Endothelial cell of umbilical vein (primary cell): Measurements from ENCODE around the gene LHX2. TPM values are rescaled to one million over a fixed set of nuclear protein-coding genes. Genes with fewer than 3 reads are reported as not detected.
A peak's percentile ranks its signal among the peaks of the same experiment; 100 is the strongest.

Source experiments
- Bru-seq: library from RNA; stranded (reverse); fragments of 400-500 nt; gene quantifications from one replicate; lab custom pipeline; 2021; lab: Mats Ljungman, UMichigan
- BruChase-seq, 2 experiments: library from RNA; stranded (reverse); fragments of 400-500 nt; gene quantifications; one replicate each; lab custom pipeline; 2021; lab: Mats Ljungman, UMichigan
- BruUV-seq: library from RNA; stranded (reverse); fragments of 400-500 nt; replicated peaks from 2 replicates; lab custom pipeline; 2021; lab: Mats Ljungman, UMichigan
- CTCF ChIA-PET: fragments of 300-600, 350-600 bp; sonication (Branson Sonifier 250); formaldehyde crosslinking; loops from one replicate; lab custom pipeline; 2021; ENCODE audit warnings: antibody characterized with exemption, inconsistent platforms; lab: Charles Lee
- POLR2A ChIA-PET: fragments of 300-600, 350-600 bp; sonication (Branson Sonifier 250); formaldehyde crosslinking; loops from one replicate; lab custom pipeline; 2021; ENCODE audit warnings: antibody characterized with exemption, inconsistent platforms; lab: Charles Lee
- DNase-seq: peaks from one replicate; pipeline ENCODE4 v3.0.0-alpha.2; 2011; ENCODE audit warnings: low read depth, low spot score
- FAIRE-seq: peaks from 2 replicates; lab custom pipeline; 2011; peaks lifted over from hg19 to GRCh38; lab: Jason Lieb, UNC
- H2AFZ ChIP-seq: 2 replicates; pipeline ENCODE4 v1.6.0; 2012; ENCODE audit warnings: low read depth, low read length, control low read depth, inconsistent platforms
- H3K27ac ChIP-seq: 2 replicates; pipeline ENCODE4 v1.5.1; 2011; ENCODE audit warnings: low read depth, mild to moderate bottlenecking, control low read depth, low read length, moderate library complexity; ENCODE audit not compliant: insufficient read depth
- H3K27me3 ChIP-seq, 2 experiments: 2 replicates each; pipeline versions ENCODE4 v1.6.0 to v1.6.1; 2011; ENCODE audit warnings: low read length in 2 of 2, mixed read lengths in 1 of 2; ENCODE audit not compliant: control insufficient read depth in 2 of 2, insufficient read depth in 2 of 2
- H3K36me3 ChIP-seq, 2 experiments: 2 replicates in 1 of 2; 3 replicates in 1 of 2; pipeline ENCODE4 v1.5.1; 2011; ENCODE audit warnings: low read length in 2 of 2, mild to moderate bottlenecking in 1 of 2, moderate library complexity in 1 of 2; ENCODE audit not compliant: control insufficient read depth in 2 of 2, insufficient read depth in 2 of 2; ENCODE audit errors: extremely low read depth in 1 of 2
- H3K4me1 ChIP-seq: 3 replicates; pipeline ENCODE4 v1.5.1; 2011; ENCODE audit warnings: mild to moderate bottlenecking, low read length; ENCODE audit not compliant: control insufficient read depth, insufficient read depth; ENCODE audit errors: extremely low read depth
- H3K4me2 ChIP-seq: 2 replicates; pipeline ENCODE4 v1.6.1; 2011; ENCODE audit warnings: low read length, control low read depth, mixed read lengths; ENCODE audit not compliant: insufficient read depth
- H3K4me3 ChIP-seq, 3 experiments: fragments of 200-600 bp in 1 of 3; sonication (generic), shearing (Covaris generic) in 1 of 3; replicated peaks in 1 of 3; 2 replicates each; pipeline ENCODE4 v1.5.1; 2011 to 2016; ENCODE audit warnings: control low read depth in 3 of 3, low read length in 3 of 3, mild to moderate bottlenecking in 2 of 3, inconsistent platforms in 1 of 3, low read depth in 1 of 3, moderate library complexity in 1 of 3; ENCODE audit not compliant: insufficient read depth in 1 of 3
- H3K79me2 ChIP-seq: 2 replicates; pipeline ENCODE4 v1.6.0; 2012; ENCODE audit warnings: low read length, inconsistent platforms; ENCODE audit not compliant: control insufficient read depth, insufficient read depth
- H3K9ac ChIP-seq: replicated peaks from 2 replicates; pipeline ENCODE3; 2011; ENCODE audit warnings: low read length, control low read depth; ENCODE audit not compliant: insufficient read depth; ENCODE audit errors: extremely low read depth
- H3K9me1 ChIP-seq: replicated peaks from 3 replicates; pipeline ENCODE4 v1.6.0; 2011; ENCODE audit warnings: mild to moderate bottlenecking, low read length; ENCODE audit not compliant: control insufficient read depth, insufficient read depth; ENCODE audit errors: extremely low read depth
- H3K9me3 ChIP-seq: replicated peaks from 2 replicates; pipeline ENCODE4 v1.5.1; 2012; ENCODE audit warnings: low read length, inconsistent platforms; ENCODE audit not compliant: control insufficient read depth, insufficient read depth
- H4K20me1 ChIP-seq: replicated peaks from 2 replicates; pipeline ENCODE3; 2011; ENCODE audit warnings: mild to moderate bottlenecking, low read length; ENCODE audit not compliant: control insufficient read depth, insufficient read depth; ENCODE audit errors: extremely low read depth
- GATA2 ChIP-seq: IDR thresholded peaks from 2 replicates; pipeline ENCODE4 v1.7.0; 2011; ENCODE audit warnings: low read depth, mild to moderate bottlenecking, moderate library complexity, mixed read lengths, low read length; ENCODE audit not compliant: insufficient read length, insufficient read depth
- POLR2AphosphoS5 ChIP-seq: IDR thresholded peaks from 2 replicates; pipeline ENCODE4 v1.6.1; 2012; ENCODE audit warnings: low read depth, mild to moderate bottlenecking, control low read depth, low read length, moderate library complexity; ENCODE audit not compliant: insufficient read depth
- dilution Hi-C: fragments of 300-500 bp; cut with MboI; formaldehyde crosslinking; loops from one replicate; pipeline ENCODE4 v1.15.0; 2019; ENCODE audit warnings: low sequenced_read_pairs; ENCODE audit not compliant: extremely low pct_ligation_motif_present
- intact Hi-C: fragments of 100-400 bp; cut with micrococcal nuclease; formaldehyde crosslinking; loops from one replicate; pipeline ENCODE4 v1.10.0; 2022
- long read RNA-seq: library from polyadenylated mRNA; stranded (forward); transcript quantifications from one replicate; pipeline ENCODE4 v2.0.0, GENCODE V29; 2021
- polyA minus RNA-seq, 3 experiments: library from RNA; depleted of rRNA, polyadenylated mRNA; stranded (reverse); fragments of >200 nt; gene quantifications; 1 replicate in 1 of 3; 2 replicates in 2 of 3; pipeline ENCODE4 v1.2.3, GENCODE V29; 2011
- polyA plus RNA-seq, 4 experiments: library from polyadenylated mRNA; depleted of rRNA in 3 of 4; stranded (reverse) in 3 of 4; unstranded in 1 of 4; fragments of >200 nt; gene quantifications; 2 replicates each; pipeline versions ENCODE4 v1.2.1 to v1.2.3, GENCODE V29; 2011 to 2012; ENCODE audit warnings: missing spikeins in 1 of 4
- total RNA-seq: library from RNA; stranded (reverse); gene quantifications from 2 replicates; pipeline ENCODE4 v1.2.3, GENCODE V29; 2021
- TF ChIP-seq, protein P1 (sequence below), 2 donors: IDR thresholded peaks; 1 replicate in 1 of 2; 2 replicates in 1 of 2; pipeline ENCODE4 v1.5.1; 2011; ENCODE audit warnings: low read length in 2 of 2, mild to moderate bottlenecking in 2 of 2, moderate library complexity in 2 of 2, control low read depth in 1 of 2, inconsistent platforms in 1 of 2, low read depth in 1 of 2; ENCODE audit not compliant: insufficient read depth in 1 of 2; ENCODE audit errors: extremely low read depth in 1 of 2

Gene LHX2, protein sequence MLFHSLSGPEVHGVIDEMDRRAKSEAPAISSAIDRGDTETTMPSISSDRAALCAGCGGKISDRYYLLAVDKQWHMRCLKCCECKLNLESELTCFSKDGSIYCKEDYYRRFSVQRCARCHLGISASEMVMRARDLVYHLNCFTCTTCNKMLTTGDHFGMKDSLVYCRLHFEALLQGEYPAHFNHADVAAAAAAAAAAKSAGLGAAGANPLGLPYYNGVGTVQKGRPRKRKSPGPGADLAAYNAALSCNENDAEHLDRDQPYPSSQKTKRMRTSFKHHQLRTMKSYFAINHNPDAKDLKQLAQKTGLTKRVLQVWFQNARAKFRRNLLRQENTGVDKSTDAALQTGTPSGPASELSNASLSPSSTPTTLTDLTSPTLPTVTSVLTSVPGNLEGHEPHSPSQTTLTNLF
- total RNA-seq (not detected in 2 replicates), polyA plus RNA-seq (0.03 TPM in 1 of 2 replicates, not detected in the other), polyA minus RNA-seq (not detected in 2 replicates), Bru-seq, nascent RNA (not detected), BruChase-seq, experiment 1, labeled RNA remaining after a 6-hour chase (percentile 5 among the genes with signal in this experiment), BruChase-seq, experiment 2, labeled RNA remaining after a 2-hour chase (percentile 8 among the genes with signal in this experiment)
- 0.07 TPM in 1 of 2 replicates, not detected in the other for polyA plus RNA-seq (2011; cell fraction: cytosol; rRNA removed)
- not detected in 2 replicates for polyA plus RNA-seq (2011; cell fraction: nucleus; rRNA removed)
- not detected in 2 replicates for polyA plus RNA-seq (2012)
- polyA minus RNA-seq (2011; cell fraction: cytosol; rRNA and poly(A)+ RNA removed): 16.5 TPM
- polyA minus RNA-seq (2011; cell fraction: nucleus; rRNA and poly(A)+ RNA removed): not detected in 2 replicates
- long read RNA-seq, partial matches to known transcripts: 0 of 1 reads
- long read RNA-seq, other reads (novel, unspliced or antisense): 1 of 1 reads

DNA sequence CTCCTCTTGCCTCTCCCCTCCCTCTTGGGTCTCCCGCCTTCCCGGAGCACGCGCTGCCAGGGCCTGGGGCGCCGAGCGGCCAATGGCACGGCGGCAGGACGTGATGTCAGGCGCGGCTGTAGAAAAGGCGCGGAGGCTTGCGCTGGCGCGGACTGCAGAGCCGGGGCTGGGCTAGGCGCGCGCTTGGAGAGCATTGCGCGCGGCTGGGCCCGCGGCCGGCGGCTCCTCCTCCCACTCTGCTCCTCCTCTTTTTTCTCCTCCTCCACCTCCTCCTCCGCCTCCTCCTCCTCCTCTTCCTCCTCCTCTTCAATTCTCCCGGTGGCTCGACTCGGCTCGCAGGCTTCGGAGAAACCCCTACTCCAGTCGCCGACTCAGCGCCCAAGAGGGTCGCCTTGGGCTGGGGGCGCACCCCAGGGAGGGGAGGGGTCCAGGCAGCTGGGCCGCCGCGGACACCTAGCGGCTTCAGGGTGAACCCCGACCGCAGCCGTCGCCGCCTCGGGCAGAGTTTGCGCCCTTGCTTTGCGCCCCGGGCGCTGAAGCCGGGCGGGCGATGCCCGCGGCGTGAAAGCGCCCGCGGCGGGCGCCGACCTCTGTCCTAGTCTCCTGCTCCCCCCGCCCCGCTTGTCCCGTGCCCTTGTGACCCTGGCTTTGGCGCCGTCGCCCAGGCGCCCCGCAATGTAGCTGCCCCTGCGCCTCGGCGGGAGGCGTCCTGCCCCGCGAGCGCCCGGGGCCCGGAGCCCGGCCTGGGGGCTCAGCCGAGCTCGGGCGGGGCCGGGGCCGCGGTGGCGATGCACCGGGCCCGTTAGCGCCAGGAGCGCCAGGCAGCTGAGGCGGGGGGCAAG, at the start of gene LHX2:
Gene LHX2 (plus strand): TSS at position 309 of the 842 bp plus-strand sequence. CDS start 581 bp downstream, outside the sequence.
- intact Hi-C loops (loop anchor here (1.0 to 5.0 kb wide), 3 partner anchors 8 to 467 kb away; partner anchors contain the start of gene DENND1A), dilution Hi-C loops (no loop called here)
- Histone ChIP-seq H4K20me1 (no peaks in the 10 kb centered on the region), H3K9ac (no peak within 1 kb of the TSS), H3K36me3 (no peaks in the 10 kb centered on the region), H2AFZ (no peak within 1 kb of the TSS), H3K79me2 (no peaks in the 10 kb centered on the region), H3K4me2 (no peak within 1 kb of the TSS), H3K9me1 (no peaks in the 10 kb centered on the region), H3K9me3 (no peaks in the 10 kb centered on the region), H3K4me1 (peaks cover 3% of the 10 kb centered on the region), H3K27ac (no peak within 1 kb of the TSS), H3K27me3 (peaks cover 91 to 97% of the 10 kb centered on the region in 2 experiments), H3K4me3 (peak within 1 kb of the TSS in 1 of 3 experiments; percentile 8)
- TF ChIP-seq, protein P1, sequence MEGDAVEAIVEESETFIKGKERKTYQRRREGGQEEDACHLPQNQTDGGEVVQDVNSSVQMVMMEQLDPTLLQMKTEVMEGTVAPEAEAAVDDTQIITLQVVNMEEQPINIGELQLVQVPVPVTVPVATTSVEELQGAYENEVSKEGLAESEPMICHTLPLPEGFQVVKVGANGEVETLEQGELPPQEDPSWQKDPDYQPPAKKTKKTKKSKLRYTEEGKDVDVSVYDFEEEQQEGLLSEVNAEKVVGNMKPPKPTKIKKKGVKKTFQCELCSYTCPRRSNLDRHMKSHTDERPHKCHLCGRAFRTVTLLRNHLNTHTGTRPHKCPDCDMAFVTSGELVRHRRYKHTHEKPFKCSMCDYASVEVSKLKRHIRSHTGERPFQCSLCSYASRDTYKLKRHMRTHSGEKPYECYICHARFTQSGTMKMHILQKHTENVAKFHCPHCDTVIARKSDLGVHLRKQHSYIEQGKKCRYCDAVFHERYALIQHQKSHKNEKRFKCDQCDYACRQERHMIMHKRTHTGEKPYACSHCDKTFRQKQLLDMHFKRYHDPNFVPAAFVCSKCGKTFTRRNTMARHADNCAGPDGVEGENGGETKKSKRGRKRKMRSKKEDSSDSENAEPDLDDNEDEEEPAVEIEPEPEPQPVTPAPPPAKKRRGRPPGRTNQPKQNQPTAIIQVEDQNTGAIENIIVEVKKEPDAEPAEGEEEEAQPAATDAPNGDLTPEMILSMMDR (IDR thresholded peaks at IDR 0.05; ENCODE audit: extremely low read depth in 1 of 2, insufficient read depth in 1 of 2, low read depth in 1 of 2, low read length in 2 of 2): peak in 1 of 2 donors; percentile 9
- TF ChIP-seq POLR2AphosphoS5 (no peak), GATA2 (no peak)
- ChIA-PET POLR2A (no interaction called here), CTCF (interaction anchor here (1.2 kb wide), 1 partner anchor 29 kb away, joined by 5 read pairs; no protein-coding TSS in a partner anchor)
- FAIRE-seq (peak; percentile 85), DNase-seq (peak; percentile 46)
- BruUV-seq: no TSS peak
